ENCODE results near the gene ADCY5.

The ADCY5 gene

GRCh38 chr3:123369085-123369484 is 79.8 kb downstream of the ADCY5 start:
- no peak for DNase-seq (ENCODE audit: low read depth in 2 of 2)

GRCh38 chr3:123367467-123368154 is 81.3 kb downstream of the ADCY5 start:
- no peak for DNase-seq (ENCODE audit: low read depth in 2 of 2)

GRCh38 chr3:123365450-123366143 is 83.3 kb downstream of the ADCY5 start:
- DNase-seq (ENCODE audit: low read depth in 2 of 2) = no peak

- no peak for DNase-seq (ENCODE audit: low read depth in 2 of 2)
Measured at GRCh38 chr3:123361071-123361470, 87.8 kb downstream of the ADCY5 start.

GRCh38 chr3:123357275-123357674 is 91.6 kb downstream of the ADCY5 start:
- DNase-seq (ENCODE audit: low read depth in 2 of 2) = no peak

GRCh38 chr3:123353850-123354233 is 95.0 kb downstream of the ADCY5 start:
- DNase-seq (ENCODE audit: low read depth in 2 of 2) = no peak

- no peak for DNase-seq (ENCODE audit: low read depth in 2 of 2)
Measured at GRCh38 chr3:123353227-123353849, 95.6 kb downstream of the ADCY5 start.

GRCh38 chr3:123352134-123352554 is 96.7 kb downstream of the ADCY5 start:
- DNase-seq (ENCODE audit: low read depth in 2 of 2) = no peak

- no peak for DNase-seq (ENCODE audit: low read depth in 2 of 2)
Measured at GRCh38 chr3:123351501-123351900, 97.4 kb downstream of the ADCY5 start.

- no peak for DNase-seq (ENCODE audit: low read depth in 2 of 2)
Measured at GRCh38 chr3:123350971-123351370, 97.9 kb downstream of the ADCY5 start.

GRCh38 chr3:123349566-123350435 is 99.1 kb downstream of the ADCY5 start:
- DNase-seq (ENCODE audit: low read depth in 2 of 2) = no peak

GRCh38 chr3:123349201-123349535 is 99.7 kb downstream of the ADCY5 start:
- no peak for DNase-seq (ENCODE audit: low read depth in 2 of 2)

GRCh38 chr3:123348471-123349200 is 100.3 kb downstream of the ADCY5 start:
- no peak for DNase-seq (ENCODE audit: low read depth in 2 of 2)

- no peak for DNase-seq (ENCODE audit: low read depth in 2 of 2)
Measured at GRCh38 chr3:123347691-123348264, 101.1 kb downstream of the ADCY5 start.

GRCh38 chr3:123347205-123347604 is 101.7 kb downstream of the ADCY5 start:
- DNase-seq (ENCODE audit: low read depth in 2 of 2) = no peak

- no peak for DNase-seq (ENCODE audit: low read depth in 2 of 2)
Measured at GRCh38 chr3:123346021-123346420, 102.9 kb downstream of the ADCY5 start.

- DNase-seq (ENCODE audit: low read depth in 2 of 2) = no peak
Measured at GRCh38 chr3:123344907-123345594, 103.8 kb downstream of the ADCY5 start.

- DNase-seq (ENCODE audit: low read depth in 2 of 2) = no peak
Measured at GRCh38 chr3:123344175-123344906, 104.5 kb downstream of the ADCY5 start.

GRCh38 chr3:123343296-123344174 is 105.4 kb downstream of the ADCY5 start:
- DNase-seq (ENCODE audit: low read depth in 2 of 2) = no peak
